GM19467 (cell line): ENCODE measurements around the gene NEU4.
"Not testable (repeated sequence)": the region's sequence is repeated elsewhere in the genome, so short reads cannot be mapped to it uniquely, and the experiment has no call there.

Experiments
- ATAC-seq: cut with Tn5 transposase; IDR thresholded peaks from one replicate; pipeline ENCODE4 v1.9.1; 2021; ENCODE audit warnings: mild to moderate bottlenecking, moderate library complexity; ENCODE audit not compliant: unreplicated experiment

Gene NEU4

GRCh38 chr2:241808721-241809382, at the start of gene NEU4:
NEU4 (plus strand) TSS chr2:241809193; CDS start chr2:241814485, 5,292 bp downstream.
- ATAC-seq: no peak

- ATAC-seq: not testable (repeated sequence)
Measured at GRCh38 chr2:241759893-241760292, 49.1 kb upstream of the NEU4 start.

- no peak for ATAC-seq
Measured at GRCh38 chr2:241760301-241760771, 48.7 kb upstream of the NEU4 start.

- no peak for ATAC-seq
Measured at GRCh38 chr2:241762321-241762932, 46.6 kb upstream of the NEU4 start.

GRCh38 chr2:241762933-241763369, 46.0 kb upstream of the NEU4 start:
- no peak for ATAC-seq

- no peak for ATAC-seq
Measured at GRCh38 chr2:241763551-241764274, 45.3 kb upstream of the NEU4 start.

GRCh38 chr2:241764275-241765241, 44.4 kb upstream of the NEU4 start:
- ATAC-seq: no peak

- no peak for ATAC-seq
Measured at GRCh38 chr2:241767464-241768250, 41.3 kb upstream of the NEU4 start.

GRCh38 chr2:241768251-241768711, 40.7 kb upstream of the NEU4 start:
- ATAC-seq: no peak

GRCh38 chr2:241768850-241769249, 40.1 kb upstream of the NEU4 start:
- ATAC-seq: no peak

- no peak for ATAC-seq
Measured at GRCh38 chr2:241769819-241770184, 39.2 kb upstream of the NEU4 start.

GRCh38 chr2:241770185-241770935, 38.6 kb upstream of the NEU4 start:
- ATAC-seq: no peak

- ATAC-seq: no peak
Measured at GRCh38 chr2:241770936-241771285, 38.1 kb upstream of the NEU4 start.

- ATAC-seq: no peak
Measured at GRCh38 chr2:241771286-241772062, 37.5 kb upstream of the NEU4 start.

- no peak for ATAC-seq
Measured at GRCh38 chr2:241772063-241772499, 36.9 kb upstream of the NEU4 start.

GRCh38 chr2:241773511-241774418, 35.2 kb upstream of the NEU4 start:
- no peak for ATAC-seq
